Measurements from ENCODE around the gene TMEM200B. TPM values are rescaled to one million over a fixed set of nuclear protein-coding genes. Genes with fewer than 3 reads are reported as not detected.
"Not testable (repeated sequence)": the region's sequence is repeated elsewhere in the genome, so short reads cannot be mapped to it uniquely, and the experiment has no call there.

The TMEM200B gene
- 8.5 TPM for total RNA-seq

- no peak for DNase-seq (ENCODE audit: low spot score)
Observed at GRCh38 chr1:29123887-29124365, at the start of gene TMEM200B. Gene TMEM200B, minus strand, starts transcription at chr1:29123903. Its CDS starts 2,075 bp downstream, at chr1:29121828.

DNA sequence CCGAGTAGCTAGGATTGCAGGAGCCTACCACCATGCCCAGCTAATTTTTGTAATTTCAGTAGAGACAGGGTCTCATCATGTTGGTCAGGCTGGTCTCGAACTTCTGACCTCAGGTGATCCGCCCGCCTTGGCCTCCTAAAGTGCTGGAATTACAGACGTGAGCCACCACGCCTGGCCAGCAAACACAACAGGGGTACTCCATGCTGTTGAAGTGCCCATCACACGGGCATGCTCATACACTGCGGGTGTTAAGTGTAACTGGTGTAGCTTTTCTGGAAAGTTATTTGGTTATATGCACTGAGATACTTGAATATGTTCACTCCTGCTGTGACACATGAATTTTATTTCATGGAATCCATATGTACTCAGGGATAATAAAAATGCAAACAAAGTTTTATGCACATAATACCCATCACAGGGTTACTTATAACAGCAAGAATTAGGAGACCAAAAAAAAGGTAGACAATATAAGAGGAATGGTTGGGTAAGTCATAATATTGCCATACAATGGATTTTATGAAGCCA, 48.8 kb upstream of the TMEM200B start:
- DNase-seq (ENCODE audit: low spot score): no peak

DNA sequence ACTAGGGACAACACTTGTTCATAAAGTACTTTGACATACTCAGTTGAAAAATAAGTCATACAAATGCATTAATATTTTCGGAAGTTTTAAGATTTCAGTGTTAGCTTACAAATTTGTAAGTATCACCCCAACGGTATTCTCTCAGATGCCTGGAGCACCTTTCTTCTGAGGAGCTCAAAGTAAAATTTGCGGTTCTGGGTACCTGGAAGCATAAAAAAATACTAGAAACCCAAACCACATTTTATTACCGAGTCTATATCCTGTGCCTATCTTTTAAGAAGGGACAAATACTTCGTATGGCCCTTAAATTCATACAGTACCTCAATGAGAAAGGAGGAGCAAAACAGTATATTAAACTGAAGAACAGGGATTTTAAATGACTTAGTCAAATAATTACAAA, 47.8 kb upstream of the TMEM200B start:
- DNase-seq (ENCODE audit: low spot score): no peak

- no peak for DNase-seq (ENCODE audit: low spot score)
Observed at GRCh38 chr1:29171089-29171488, 47.4 kb upstream of the TMEM200B start.

DNA sequence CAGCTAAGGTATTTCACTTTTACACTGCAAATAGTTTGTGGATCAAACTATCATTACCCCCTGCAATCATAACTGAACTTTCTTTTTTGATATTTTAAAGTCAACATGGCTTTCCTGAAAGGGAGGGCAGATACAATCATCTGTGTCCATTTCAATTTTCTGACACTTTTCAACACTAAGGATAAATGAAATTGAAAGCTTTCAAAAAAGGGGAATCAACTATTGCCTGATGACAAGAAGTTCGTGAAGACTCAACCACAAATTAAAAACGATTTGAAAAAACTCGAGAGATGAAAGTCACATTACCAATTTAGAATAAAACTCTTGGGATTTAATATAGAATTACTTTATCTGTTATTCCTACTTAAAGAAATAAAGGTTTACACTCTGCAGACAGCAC, 46.3 kb upstream of the TMEM200B start:
- DNase-seq (ENCODE audit: low spot score): no peak

GRCh38 chr1:29167904-29168303, 44.2 kb upstream of the TMEM200B start:
- no peak for DNase-seq (ENCODE audit: low spot score)

DNA sequence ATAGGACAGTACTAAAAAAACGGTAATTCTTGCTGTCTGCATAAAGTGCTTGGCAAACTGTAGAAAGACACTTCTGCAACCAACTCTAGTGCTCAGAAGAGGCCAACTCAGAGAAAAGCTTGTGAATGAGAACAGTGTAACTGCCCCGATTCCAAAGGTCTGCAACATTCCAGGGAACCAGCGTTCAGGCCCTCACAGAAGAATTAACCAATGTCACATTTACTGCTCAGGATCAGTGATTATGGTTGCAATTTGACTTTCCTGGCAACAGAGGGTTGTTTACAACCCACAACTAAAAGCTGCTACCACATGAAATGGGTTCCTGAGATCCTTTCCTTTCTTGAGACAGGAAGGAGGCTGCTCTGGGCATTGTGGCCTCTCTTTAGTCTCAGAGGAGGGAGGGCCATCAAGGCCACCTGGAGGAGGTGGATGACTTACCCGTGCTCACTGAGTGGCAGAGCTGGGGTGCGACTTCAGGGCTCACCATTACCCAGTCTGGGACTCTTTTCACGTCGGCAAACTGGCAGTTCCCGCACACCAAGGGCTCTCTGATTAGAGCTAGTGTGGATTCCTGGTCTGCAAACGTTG, 42.7 kb upstream of the TMEM200B start:
- DNase-seq (ENCODE audit: low spot score): no peak

DNA sequence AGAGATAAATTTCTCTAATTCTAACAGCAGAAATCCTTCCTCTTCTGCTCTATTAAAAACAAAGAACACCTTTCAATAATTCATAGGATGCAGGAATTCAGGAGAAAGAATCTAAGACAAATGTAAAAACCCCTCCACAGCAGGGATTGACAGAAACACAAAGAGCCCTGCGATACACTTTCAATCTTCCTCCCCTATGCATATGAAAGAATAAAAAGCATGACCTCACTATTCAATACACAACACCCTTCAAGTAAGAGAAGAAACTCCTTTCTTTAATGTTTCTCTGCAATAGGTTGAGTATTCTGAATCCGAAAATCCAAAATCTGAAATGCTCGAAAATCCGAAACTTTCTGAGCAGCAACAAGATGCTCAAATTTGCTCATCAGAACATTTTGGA, 40.9 kb upstream of the TMEM200B start:
- DNase-seq (ENCODE audit: low spot score): no peak

- DNase-seq (ENCODE audit: low spot score): no peak
Observed at GRCh38 chr1:29162476-29163138, 38.9 kb upstream of the TMEM200B start.

DNA sequence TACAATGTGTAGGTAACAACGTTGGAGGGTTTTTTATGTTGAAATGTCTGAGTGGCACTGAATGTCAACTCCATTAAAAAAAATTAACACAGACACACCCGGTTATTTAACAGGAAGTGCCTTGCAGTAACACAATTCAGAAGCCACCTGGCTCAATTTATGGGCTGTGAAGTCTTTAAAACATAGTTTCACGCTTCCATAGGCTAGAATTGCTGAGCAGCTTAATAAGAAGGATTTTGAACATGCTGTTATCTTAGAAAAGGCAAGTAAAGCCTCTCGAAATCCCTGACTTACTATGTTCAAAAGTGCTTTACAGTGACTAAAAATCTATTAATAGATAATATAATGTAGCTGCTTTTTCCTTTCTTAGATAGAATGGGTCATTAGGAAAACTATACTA, 38.3 kb upstream of the TMEM200B start:
- DNase-seq (ENCODE audit: low spot score): no peak

DNA sequence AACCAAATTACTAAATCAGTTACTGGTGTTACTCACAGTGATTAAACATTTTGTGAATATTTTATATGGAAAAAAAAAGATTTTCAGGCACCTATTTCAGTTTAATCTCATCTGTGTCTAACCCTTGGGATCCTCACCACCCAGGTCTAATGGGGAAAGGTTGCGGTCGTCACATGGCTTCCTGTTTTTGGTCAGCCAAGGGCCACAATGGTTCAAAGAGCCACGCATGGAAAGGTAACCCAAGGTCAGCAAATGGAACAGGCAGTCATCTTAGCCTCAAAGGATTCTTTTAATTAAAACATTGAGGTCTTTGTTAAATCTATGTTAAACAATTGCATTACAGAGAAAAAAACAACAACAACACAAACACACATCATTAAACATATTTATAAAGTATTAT, 36.1 kb upstream of the TMEM200B start:
- no peak for DNase-seq (ENCODE audit: low spot score)

DNA sequence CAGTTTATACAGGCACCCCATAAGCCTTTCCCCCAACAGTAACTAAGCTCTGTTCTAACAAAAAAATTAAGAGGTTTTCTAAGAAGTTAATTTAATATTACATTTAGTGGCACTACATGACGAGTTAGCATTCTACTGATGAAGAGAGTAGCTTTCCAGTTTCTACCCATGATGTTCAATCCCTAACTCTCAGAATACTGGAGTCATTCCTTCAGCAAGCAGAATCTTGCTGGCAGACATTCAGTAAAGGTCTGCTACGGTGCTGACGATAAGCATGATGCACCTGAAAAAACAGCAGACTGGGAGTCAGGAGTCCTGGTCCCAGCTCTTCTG, 33.5 kb upstream of the TMEM200B start:
- DNase-seq (ENCODE audit: low spot score): no peak

DNA sequence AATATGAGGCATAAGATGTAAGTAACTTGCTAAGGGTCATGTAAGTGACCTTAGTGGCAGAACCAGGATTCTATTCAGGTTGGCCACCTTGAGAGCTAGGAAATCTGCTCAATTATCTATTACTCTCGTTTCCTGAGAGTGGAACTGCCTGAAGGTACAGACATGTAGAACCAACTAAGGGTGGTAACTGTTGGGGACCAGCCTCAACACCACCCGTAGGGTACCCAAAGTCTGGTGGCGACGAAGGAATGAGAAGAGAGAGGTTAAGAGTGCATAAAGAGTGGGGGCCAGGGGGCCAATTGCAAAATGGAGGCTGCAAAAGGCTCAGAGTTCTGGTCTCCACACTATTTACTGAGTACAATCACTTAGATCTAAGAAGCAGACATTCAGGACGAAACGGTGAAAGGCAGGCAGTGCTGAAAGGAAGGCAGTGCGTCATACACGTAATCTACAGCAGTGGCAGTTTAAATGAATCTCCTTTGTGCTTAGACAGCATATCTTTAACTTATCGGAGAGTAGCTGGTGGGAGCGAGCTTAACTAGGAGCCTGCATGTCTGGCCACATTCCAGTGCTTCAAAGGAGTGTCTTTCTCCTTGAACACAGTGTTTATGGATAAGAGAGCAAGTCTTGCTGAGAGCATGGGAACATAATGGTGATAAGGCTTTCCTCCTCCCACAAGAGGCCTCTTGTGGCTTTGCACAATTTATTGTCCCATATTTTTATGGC, 33.0 kb upstream of the TMEM200B start:
- DNase-seq (ENCODE audit: low spot score): no peak

DNA sequence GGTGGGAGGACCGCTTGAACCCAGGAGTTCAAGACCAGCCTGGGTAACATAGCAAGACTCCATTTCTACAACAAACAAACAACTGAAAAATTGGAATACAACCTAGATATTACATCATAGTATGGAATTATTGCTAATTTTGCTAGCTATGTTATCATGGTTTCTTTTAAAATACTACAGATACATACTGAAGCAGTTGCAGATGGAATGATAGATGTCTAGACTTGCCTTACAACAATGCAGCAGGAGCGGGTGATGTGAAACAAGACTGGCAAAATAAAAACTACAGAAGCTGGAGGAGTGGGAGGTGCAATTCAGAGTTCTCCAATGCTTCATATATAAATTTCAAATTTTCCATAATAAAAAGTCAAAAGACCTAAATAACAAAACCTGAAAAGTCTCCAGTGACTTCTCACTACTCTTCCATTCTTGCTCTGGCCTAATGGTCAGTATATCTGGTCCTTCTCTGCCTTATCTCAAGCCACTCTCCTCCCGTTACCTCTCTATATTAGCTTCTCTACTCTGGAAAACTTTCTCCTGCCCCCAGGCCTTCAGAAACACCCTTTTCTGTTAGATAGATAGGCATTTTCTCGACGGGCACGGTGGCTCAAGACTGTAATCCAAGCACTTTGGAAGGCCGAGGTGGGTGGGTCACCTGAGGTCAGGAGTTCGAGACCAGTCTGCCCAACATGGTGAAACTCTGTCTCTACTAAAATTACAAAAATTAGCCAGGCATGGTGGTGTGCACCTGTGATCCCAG, 28.5 kb upstream of the TMEM200B start:
- DNase-seq (ENCODE audit: low spot score): no peak

DNA sequence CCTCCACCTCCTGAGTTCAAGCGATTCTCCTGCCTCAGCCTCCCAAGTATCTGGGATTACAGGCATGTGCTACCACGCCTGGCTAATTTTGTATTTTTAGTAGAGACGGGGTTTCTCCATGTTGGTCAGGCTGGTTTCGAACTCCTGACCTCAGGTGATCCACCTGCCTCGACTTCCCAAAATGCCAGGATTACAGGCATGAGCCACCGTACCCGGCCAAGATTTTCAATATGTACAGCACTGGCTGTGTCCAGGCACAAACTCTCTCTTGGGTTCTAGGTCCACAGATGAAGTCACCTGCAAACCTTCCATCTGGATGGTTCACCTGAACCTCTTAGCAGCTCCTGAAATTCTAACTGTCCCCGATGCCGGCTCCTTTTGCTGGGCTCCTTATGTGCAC, 26.6 kb upstream of the TMEM200B start:
- DNase-seq (ENCODE audit: low spot score): not testable (repeated sequence)

DNA sequence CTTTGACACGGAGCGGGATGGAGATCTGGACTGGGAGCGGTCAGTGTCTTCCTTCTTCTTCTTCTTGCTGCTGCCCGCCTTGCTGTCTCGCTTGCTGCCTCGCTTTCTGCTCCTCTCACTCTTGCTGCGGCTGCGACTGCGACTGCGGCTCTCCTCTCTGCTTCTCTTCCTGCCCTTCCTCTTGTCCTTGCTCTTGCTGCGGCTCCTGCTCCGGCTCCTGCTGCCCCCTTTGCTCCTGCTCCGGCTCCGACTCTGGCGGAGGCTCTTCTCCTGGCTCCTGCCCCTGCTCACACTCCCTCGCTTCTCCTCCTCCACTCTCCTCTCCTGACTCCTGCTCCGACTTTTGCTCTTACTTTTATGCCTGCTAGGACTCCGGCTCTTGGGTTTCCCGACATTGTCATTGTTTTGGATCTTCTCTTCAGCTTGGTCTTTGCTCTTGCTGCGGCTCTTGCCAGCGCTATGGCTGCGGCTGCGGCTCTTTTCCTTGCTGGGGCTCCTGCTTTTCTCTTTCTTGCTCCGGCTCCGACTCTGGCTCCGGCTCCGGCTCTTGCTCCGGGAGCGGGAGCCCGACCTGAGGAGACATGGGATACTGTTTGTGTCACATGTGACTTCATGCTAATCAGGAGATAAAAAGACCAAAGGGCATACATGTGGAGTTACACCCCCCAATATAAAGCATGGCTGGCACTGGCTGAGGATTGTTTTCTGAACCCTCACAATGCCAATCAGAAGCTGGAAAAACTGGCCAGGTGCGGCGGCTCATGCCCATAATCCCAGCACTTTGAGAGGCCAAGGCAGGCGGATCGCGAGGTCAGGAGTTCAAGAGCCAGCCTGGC, 25.2 kb upstream of the TMEM200B start:
- DNase-seq (ENCODE audit: low spot score): no peak

DNA sequence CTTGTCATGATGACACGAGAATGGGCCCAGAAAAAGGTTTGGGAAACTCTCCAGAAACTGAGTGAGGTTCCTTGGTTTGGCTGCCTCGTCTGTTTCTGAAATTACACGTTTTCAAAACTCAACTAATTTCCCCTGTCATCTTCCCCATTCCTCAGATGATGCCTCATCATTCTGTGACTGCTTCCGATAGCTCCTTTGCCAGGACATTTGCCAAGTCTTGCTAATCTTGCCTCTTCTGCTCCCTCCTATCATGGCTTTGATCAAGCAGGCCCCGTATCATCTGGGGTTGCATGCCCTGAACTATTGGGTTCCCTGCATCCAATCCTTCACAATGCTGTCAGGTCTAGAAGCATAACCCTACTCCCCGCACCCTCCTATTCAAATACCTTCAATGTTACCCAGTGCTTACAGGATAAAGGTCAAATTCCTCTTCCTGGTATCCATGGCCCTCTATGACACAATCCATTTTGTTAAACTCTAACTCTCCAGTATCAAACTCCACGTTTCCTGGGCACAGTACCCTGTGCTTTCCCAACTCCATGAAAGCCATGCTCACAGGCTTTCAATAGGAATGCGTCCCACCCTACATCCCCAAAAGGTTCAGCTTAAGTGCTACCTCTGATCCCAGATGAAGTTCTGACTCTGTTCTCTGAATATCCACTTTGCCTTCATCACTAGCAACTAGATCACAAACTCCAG, 22.2 kb upstream of the TMEM200B start:
- peak; percentile 65 for DNase-seq (ENCODE audit: low spot score)

GRCh38 chr1:29144178-29144577, 20.5 kb upstream of the TMEM200B start:
- DNase-seq (ENCODE audit: low spot score): no peak

GRCh38 chr1:29142714-29143113, 19.0 kb upstream of the TMEM200B start:
- DNase-seq (ENCODE audit: low spot score): no peak

DNA sequence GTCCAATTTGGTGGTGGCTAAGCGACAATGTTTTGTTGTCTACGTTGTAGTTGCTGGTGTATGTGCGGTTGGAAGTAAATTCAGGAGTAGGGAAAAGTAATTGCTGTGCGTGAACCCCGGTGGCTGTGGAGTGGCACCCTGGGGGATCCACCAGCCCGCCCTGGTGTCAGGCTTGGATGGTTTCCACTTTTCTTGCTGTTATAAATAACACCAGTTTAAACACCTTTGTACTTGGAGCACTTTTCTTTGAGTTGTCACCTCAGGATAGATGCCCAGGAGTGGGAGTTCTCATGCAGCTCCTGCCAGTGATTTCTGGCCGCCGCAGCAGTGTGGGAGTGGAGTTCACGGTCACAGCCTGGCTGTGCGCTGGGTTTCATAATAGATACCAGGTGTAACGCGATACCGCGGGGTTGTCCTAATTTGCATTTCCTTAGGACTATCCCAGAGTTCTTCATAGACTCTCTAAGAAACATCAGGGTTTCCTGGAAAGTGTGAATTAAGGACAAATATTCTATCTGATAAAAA, 12.8 kb upstream of the TMEM200B start:
- DNase-seq (ENCODE audit: low spot score): no peak

GRCh38 chr1:29134695-29135028, 11.0 kb upstream of the TMEM200B start:
- no peak for DNase-seq (ENCODE audit: low spot score)

All from mucosa of gallbladder (tissue), 1 donor.